ENCODE measurements around the gene TNFSF15.

DNA sequence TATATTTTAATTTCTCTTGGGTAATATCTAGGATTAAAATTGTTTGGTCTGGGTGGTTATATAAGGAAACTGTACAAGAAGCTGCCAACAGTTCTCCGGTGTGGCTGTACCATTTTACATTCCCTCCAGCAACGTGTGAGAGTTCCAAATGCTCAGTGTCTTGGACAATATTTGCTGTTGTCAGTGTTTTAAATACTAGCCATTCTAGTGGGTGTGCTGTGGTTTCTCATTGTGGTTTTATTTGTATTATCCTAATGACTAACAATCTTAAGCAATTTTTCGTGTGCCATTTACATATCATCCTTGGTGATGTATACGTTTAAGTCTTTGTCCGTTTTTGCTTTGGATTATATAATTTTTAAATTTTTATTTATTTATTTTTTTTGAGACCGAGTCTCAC lies 34.0 kb downstream of the TNFSF15 start:
- TF ChIP-seq, protein P1, sequence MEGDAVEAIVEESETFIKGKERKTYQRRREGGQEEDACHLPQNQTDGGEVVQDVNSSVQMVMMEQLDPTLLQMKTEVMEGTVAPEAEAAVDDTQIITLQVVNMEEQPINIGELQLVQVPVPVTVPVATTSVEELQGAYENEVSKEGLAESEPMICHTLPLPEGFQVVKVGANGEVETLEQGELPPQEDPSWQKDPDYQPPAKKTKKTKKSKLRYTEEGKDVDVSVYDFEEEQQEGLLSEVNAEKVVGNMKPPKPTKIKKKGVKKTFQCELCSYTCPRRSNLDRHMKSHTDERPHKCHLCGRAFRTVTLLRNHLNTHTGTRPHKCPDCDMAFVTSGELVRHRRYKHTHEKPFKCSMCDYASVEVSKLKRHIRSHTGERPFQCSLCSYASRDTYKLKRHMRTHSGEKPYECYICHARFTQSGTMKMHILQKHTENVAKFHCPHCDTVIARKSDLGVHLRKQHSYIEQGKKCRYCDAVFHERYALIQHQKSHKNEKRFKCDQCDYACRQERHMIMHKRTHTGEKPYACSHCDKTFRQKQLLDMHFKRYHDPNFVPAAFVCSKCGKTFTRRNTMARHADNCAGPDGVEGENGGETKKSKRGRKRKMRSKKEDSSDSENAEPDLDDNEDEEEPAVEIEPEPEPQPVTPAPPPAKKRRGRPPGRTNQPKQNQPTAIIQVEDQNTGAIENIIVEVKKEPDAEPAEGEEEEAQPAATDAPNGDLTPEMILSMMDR (IDR thresholded peaks at IDR 0.05; ENCODE audit: insufficient read depth, low read length, poor library complexity, severe bottlenecking), result no peak
- no peak for TF ChIP-seq EZH2phosphoT487 (conservative IDR thresholded peaks at IDR 0.05; ENCODE audit: low read length)
